ENCODE data around the gene DGKB.

The DGKB gene

GRCh38 chr7:14124716-14125115, 777.8 kb downstream of the DGKB start:
- no peak for DNase-seq (ENCODE audit: extremely low read depth, low read depth)
- H3K4me3 ChIP-seq (replicated peaks; ENCODE audit: low read depth, low read length) = no peak overlapping the region
- TF ChIP-seq, protein P1, sequence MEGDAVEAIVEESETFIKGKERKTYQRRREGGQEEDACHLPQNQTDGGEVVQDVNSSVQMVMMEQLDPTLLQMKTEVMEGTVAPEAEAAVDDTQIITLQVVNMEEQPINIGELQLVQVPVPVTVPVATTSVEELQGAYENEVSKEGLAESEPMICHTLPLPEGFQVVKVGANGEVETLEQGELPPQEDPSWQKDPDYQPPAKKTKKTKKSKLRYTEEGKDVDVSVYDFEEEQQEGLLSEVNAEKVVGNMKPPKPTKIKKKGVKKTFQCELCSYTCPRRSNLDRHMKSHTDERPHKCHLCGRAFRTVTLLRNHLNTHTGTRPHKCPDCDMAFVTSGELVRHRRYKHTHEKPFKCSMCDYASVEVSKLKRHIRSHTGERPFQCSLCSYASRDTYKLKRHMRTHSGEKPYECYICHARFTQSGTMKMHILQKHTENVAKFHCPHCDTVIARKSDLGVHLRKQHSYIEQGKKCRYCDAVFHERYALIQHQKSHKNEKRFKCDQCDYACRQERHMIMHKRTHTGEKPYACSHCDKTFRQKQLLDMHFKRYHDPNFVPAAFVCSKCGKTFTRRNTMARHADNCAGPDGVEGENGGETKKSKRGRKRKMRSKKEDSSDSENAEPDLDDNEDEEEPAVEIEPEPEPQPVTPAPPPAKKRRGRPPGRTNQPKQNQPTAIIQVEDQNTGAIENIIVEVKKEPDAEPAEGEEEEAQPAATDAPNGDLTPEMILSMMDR (IDR thresholded peaks at IDR 0.05; ENCODE audit: low read depth, low read length, missing control alignments) = no peak

DNA sequence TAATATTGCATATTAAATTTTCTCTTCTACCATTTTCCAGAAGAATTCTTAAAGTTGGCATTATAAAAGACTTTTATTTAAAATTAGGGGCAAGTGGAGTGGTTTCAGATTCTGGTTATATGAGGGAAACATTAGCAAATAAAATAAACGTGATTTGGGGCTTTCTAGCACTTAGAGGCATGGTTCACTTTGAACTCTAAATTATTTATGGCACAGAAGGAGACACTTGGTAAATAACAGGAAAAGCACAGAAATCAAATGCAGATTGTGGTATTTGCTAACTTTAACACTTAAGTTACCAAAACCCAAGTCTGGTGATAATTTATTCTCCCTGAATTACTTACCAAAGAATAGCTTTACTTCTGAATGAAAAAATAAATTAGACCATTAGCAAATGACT, 778.6 kb downstream of the DGKB start:
- no peak for DNase-seq (ENCODE audit: extremely low read depth, low read depth)
- TF ChIP-seq, protein P1 (IDR thresholded peaks at IDR 0.05; ENCODE audit: low read depth, low read length, missing control alignments) = no peak
- no peak overlapping the region for H3K4me3 ChIP-seq (replicated peaks; ENCODE audit: low read depth, low read length)

- DNase-seq (ENCODE audit: extremely low read depth, low read depth) = no peak
- H3K4me3 ChIP-seq (replicated peaks; ENCODE audit: low read depth, low read length) = no peak overlapping the region
- TF ChIP-seq, protein P1 (IDR thresholded peaks at IDR 0.05; ENCODE audit: low read depth, low read length, missing control alignments) = no peak
Measured at GRCh38 chr7:14115701-14116100, 786.9 kb downstream of the DGKB start.

DNA sequence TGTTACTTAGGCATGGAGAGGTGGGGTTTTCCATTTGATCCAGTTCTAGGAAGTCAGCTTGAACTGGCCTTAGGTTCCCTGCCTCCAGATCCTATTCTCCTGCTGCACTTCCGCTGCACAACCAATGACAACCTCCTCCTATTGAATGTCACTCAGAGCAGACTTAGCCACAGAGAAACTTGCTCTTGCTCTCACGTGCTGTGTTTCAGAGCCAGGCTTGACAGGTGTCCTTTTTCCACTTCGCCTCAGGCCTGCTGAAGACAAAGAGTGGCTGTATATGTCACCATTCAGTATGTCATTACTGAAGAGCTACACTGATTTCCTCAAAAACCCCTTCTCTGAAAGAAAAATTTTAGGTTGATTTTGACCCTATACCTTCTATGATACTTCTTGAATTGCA, 797.7 kb downstream of the DGKB start:
- H3K4me3 ChIP-seq (replicated peaks; ENCODE audit: low read depth, low read length) = no peak overlapping the region
- TF ChIP-seq, protein P1 (IDR thresholded peaks at IDR 0.05; ENCODE audit: low read depth, low read length, missing control alignments) = no peak
- no peak for DNase-seq (ENCODE audit: extremely low read depth, low read depth)

DNA sequence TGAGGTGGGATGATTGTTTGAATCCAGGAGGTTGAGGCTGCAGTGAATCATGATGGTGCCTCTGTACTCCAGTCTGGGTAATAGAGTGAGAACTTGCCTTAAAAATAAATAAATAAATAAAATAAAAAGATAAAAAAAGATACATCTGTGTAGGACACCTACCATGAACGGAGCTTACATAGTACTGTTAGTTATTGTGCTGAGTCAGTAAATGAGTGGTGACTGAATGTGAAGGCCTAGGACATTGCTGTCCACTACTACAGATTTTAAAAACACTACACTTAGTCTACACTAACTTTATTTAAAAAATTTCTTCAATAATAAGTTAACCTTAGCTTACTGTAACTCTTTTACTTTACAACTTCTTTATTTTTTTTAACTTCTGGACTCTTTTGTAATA, 806.4 kb downstream of the DGKB start:
- H3K4me3 ChIP-seq (replicated peaks; ENCODE audit: low read depth, low read length) = no peak overlapping the region
- DNase-seq (ENCODE audit: extremely low read depth, low read depth) = no peak
- TF ChIP-seq, protein P1 (IDR thresholded peaks at IDR 0.05; ENCODE audit: low read depth, low read length, missing control alignments) = no peak

DNA sequence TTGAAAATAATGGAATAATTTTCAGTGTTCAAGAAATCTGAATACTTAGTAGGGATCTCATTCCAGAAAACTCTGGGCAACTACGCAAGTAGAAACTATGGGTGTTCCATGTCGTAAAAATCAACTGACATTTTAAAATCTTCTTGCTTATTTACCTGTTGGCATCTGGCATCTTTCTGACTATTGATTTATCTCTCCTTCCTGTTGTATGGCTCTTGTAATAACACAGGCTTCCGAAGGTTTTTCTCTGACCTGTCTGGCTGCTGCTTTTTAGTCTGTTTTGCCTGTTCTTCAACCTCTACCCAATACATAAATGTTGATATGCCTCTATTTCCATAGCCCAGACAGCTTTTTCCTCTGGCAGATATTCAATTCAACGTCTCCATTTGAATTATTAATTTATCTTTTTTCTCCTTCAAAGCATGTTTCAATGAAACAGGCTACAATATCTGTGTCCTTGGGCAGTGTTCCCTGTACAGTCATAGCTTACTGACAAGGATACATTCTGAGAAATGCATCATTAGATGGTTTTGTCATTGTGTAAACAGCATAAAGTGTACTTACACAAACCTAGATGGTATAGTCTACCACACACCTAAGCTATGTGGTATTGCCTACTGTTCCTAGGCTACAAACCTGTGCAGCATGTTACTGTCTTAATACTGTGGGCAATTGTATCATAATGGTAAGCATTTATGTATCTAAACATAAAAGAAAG, 807.2 kb downstream of the DGKB start:
- no peak for DNase-seq (ENCODE audit: extremely low read depth, low read depth)
- TF ChIP-seq, protein P1 (IDR thresholded peaks at IDR 0.05; ENCODE audit: low read depth, low read length, missing control alignments) = no peak
- no peak overlapping the region for H3K4me3 ChIP-seq (replicated peaks; ENCODE audit: low read depth, low read length)
